DOHH2 (cell line): ENCODE measurements around the gene STX8.

ENCODE experiments used
- H3F3A ChIP-seq: fragments of 200-600 bp; sonication (generic), shearing (Covaris generic); 2 replicates; pipeline ENCODE4 v1.6.0; 2016; ENCODE audit warnings: antibody characterized with exemption, mild to moderate bottlenecking; ENCODE audit not compliant: control insufficient read depth, insufficient read depth
- H3K27ac ChIP-seq: fragments of 200-600 bp; sonication (generic); 2 replicates; pipeline ENCODE4 v1.5.1; 2014; ENCODE audit warnings: low read depth, mild to moderate bottlenecking, low read length, moderate library complexity
- H3K27me3 ChIP-seq: fragments of 200-600 bp; sonication (generic); 2 replicates; pipeline ENCODE4 v1.6.1; 2014; ENCODE audit warnings: mild to moderate bottlenecking, low read length, mixed read lengths; ENCODE audit not compliant: control insufficient read depth
- H3K36me3 ChIP-seq: fragments of 200-600 bp; sonication (generic); 2 replicates; pipeline ENCODE4 v1.6.1; 2014; ENCODE audit warnings: mild to moderate bottlenecking, low read length, moderate library complexity, mixed read lengths; ENCODE audit not compliant: control insufficient read depth
- H3K4me1 ChIP-seq: fragments of 200-600 bp; sonication (generic); 2 replicates; pipeline ENCODE4 v1.6.1; 2014; ENCODE audit warnings: mild to moderate bottlenecking, low read length, mixed read lengths; ENCODE audit not compliant: control insufficient read depth
- H3K4me2 ChIP-seq: fragments of 200-600 bp; sonication (generic); 2 replicates; pipeline ENCODE4 v1.6.0; 2014; ENCODE audit warnings: mild to moderate bottlenecking, low read length, moderate library complexity
- H3K4me3 ChIP-seq: fragments of 200-600 bp; sonication (generic); 2 replicates; pipeline ENCODE4 v1.5.1; 2014; ENCODE audit warnings: mild to moderate bottlenecking, low read length, mixed read lengths
- H3K79me2 ChIP-seq: fragments of 200-600 bp; sonication (generic); 2 replicates; pipeline ENCODE4 v1.6.1; 2014; ENCODE audit warnings: mild to moderate bottlenecking, low read length, mixed read lengths; ENCODE audit not compliant: control insufficient read depth
- H3K9me2 ChIP-seq: fragments of 200-600 bp; sonication (generic); replicated peaks from 2 replicates; pipeline ENCODE4 v1.6.1; 2014; ENCODE audit warnings: mild to moderate bottlenecking, low read length, mixed read lengths; ENCODE audit not compliant: control insufficient read depth
- H3K9me3 ChIP-seq: fragments of 200-600 bp; sonication (generic); 2 replicates; pipeline ENCODE4 v1.6.1; 2014; ENCODE audit warnings: antibody characterized with exemption, low read length, mixed read lengths; ENCODE audit not compliant: control insufficient read depth, insufficient read depth
- H4K20me1 ChIP-seq: fragments of 200-600 bp; sonication (generic); 2 replicates; pipeline ENCODE4 v1.6.0; 2014; ENCODE audit warnings: low read depth, mild to moderate bottlenecking, antibody characterized with exemption, low read length, moderate library complexity; ENCODE audit not compliant: control insufficient read depth, insufficient read depth
- CTCF ChIP-seq: fragments of 200-600 bp; sonication (generic); IDR thresholded peaks from one replicate; pipeline ENCODE4 v1.5.1; 2014; ENCODE audit warnings: antibody characterized with exemption, mild to moderate bottlenecking, low read depth, low read length; ENCODE audit not compliant: poor library complexity, severe bottlenecking
- EZH2phosphoT487 ChIP-seq: fragments of 200-600 bp; sonication (generic); IDR thresholded peaks from 2 replicates; pipeline ENCODE4 v1.6.1; 2017; ENCODE audit warnings: borderline replicate concordance, mild to moderate bottlenecking, antibody characterized with exemption, low read length, moderate library complexity, mixed read lengths

STX8 gene

GRCh38 chr17:9509236-9509816, 66.3 kb downstream of the STX8 start:
- H3K27ac ChIP-seq = no peak overlapping the region
- no peak overlapping the region for H3K4me2 ChIP-seq
- H3K9me3 ChIP-seq = no peaks in the 10 kb centered on the region
- H3K9me2 ChIP-seq = no peaks in the 10 kb centered on the region
- no peak overlapping the region for H3K4me3 ChIP-seq
- no peaks in the 10 kb centered on the region for H3K27me3 ChIP-seq
- no peaks in the 10 kb centered on the region for H3K36me3 ChIP-seq
- no peaks in the 10 kb centered on the region for H4K20me1 ChIP-seq
- no peaks in the 10 kb centered on the region for H3F3A ChIP-seq
- TF ChIP-seq EZH2phosphoT487 = no peak
- no peak for TF ChIP-seq CTCF
- no peaks in the 10 kb centered on the region for H3K79me2 ChIP-seq
- H3K4me1 ChIP-seq = no peaks in the 10 kb centered on the region

- no peak for TF ChIP-seq CTCF
- no peak for TF ChIP-seq EZH2phosphoT487
Measured at GRCh38 chr17:9499041-9499440, 76.6 kb downstream of the STX8 start.

GRCh38 chr17:9498490-9498889, 77.1 kb downstream of the STX8 start:
- no peaks in the 10 kb centered on the region for H3F3A ChIP-seq
- no peak overlapping the region for H3K4me3 ChIP-seq
- no peaks in the 10 kb centered on the region for H3K27me3 ChIP-seq
- H3K79me2 ChIP-seq = no peaks in the 10 kb centered on the region
- TF ChIP-seq EZH2phosphoT487 (no peak), CTCF (no peak)
- H3K4me2 ChIP-seq = no peak overlapping the region
- H3K27ac ChIP-seq = no peak overlapping the region
- no peaks in the 10 kb centered on the region for H3K4me1 ChIP-seq
- no peaks in the 10 kb centered on the region; the same call in 1 of the 2 replicates for H4K20me1 ChIP-seq
- no peaks in the 10 kb centered on the region for H3K36me3 ChIP-seq
- H3K9me2 ChIP-seq = no peaks in the 10 kb centered on the region
- H3K9me3 ChIP-seq = no peaks in the 10 kb centered on the region

More at GRCh38 chr17:9499041-9499440, 76.6 kb downstream of the STX8 start:
- Histone ChIP-seq H3K4me2 (no peak overlapping the region), H3K36me3 (no peaks in the 10 kb centered on the region), H3K79me2 (no peaks in the 10 kb centered on the region), H4K20me1 (no peaks in the 10 kb centered on the region; the same call in 1 of the 2 replicates), H3K4me1 (no peaks in the 10 kb centered on the region), H3K9me2 (no peaks in the 10 kb centered on the region), H3K4me3 (no peak overlapping the region), H3K9me3 (no peaks in the 10 kb centered on the region), H3F3A (no peaks in the 10 kb centered on the region), H3K27ac (no peak overlapping the region), H3K27me3 (no peaks in the 10 kb centered on the region)

GRCh38 chr17:9488556-9488955, 87.1 kb downstream of the STX8 start:
- Histone ChIP-seq H3K4me3 (no peak overlapping the region), H3K27me3 (no peaks in the 10 kb centered on the region), H3K4me2 (no peak overlapping the region), H3K27ac (no peak overlapping the region), H4K20me1 (no peaks in the 10 kb centered on the region), H3K9me3 (no peaks in the 10 kb centered on the region), H3F3A (no peaks in the 10 kb centered on the region), H3K79me2 (no peaks in the 10 kb centered on the region), H3K4me1 (no peaks in the 10 kb centered on the region), H3K9me2 (no peaks in the 10 kb centered on the region), H3K36me3 (no peaks in the 10 kb centered on the region)
- TF ChIP-seq EZH2phosphoT487 = no peak
- TF ChIP-seq CTCF = no peak
